Vagina (tissue), 2 donors: ENCODE results near the gene TENM4. TPM values are rescaled to one million over a fixed set of nuclear protein-coding genes. Genes with fewer than 3 reads are reported as not detected.

Experiments
- DNase-seq, 2 donors: peaks; one replicate each; pipeline ENCODE4 v3.0.0-alpha.2; 2017; ENCODE audit errors: extremely low spot score in 2 of 2
- H3K27ac ChIP-seq: fragments of 200-600 bp; sonication (generic); one replicate; pipeline ENCODE4 v1.5.1; 2019
- H3K27me3 ChIP-seq: fragments of 200-600 bp; sonication (generic); one replicate; pipeline ENCODE4 v1.5.1; 2019
- H3K36me3 ChIP-seq, 2 donors: fragments of 200-600 bp; sonication (generic); one replicate each; pipeline ENCODE4 v1.5.1; 2017 to 2019
- H3K4me1 ChIP-seq: fragments of 200-600 bp; sonication (generic); one replicate; pipeline ENCODE4 v1.5.1; 2019
- H3K4me3 ChIP-seq, 2 donors: fragments of 200-600 bp; sonication (generic); 1 replicate in 1 of 2; 2 replicates in 1 of 2; pipeline ENCODE4 v1.5.1; 2016 to 2019
- H3K9me3 ChIP-seq: fragments of 200-600 bp; sonication (generic); one replicate; pipeline ENCODE4 v1.5.1; 2019
- CTCF ChIP-seq, 3 experiments: fragments of 450-650 bp in 2 of 3; fragments of 200-600 bp in 1 of 3; sonication (generic) in 1 of 3; IDR thresholded peaks; one replicate each; pipeline ENCODE4 v1.5.1; 2017 to 2019; ENCODE audit warnings: antibody characterized with exemption in 3 of 3, mild to moderate bottlenecking in 2 of 3, moderate library complexity in 2 of 3
- POLR2A ChIP-seq, 2 donors: fragments of 450-650 bp; IDR thresholded peaks; one replicate each; pipeline ENCODE4 v1.6.1; 2017; ENCODE audit warnings: antibody characterized with exemption in 2 of 2, mild to moderate bottlenecking in 2 of 2, moderate library complexity in 2 of 2
- POLR2AphosphoS5 ChIP-seq, 2 donors: sonication (generic); formaldehyde crosslinking; IDR thresholded peaks; one replicate each; pipeline ENCODE4 v1.9.0; 2017; ENCODE audit warnings: antibody characterized with exemption in 2 of 2, mild to moderate bottlenecking in 2 of 2, low read depth in 1 of 2; ENCODE audit not compliant: insufficient read depth in 1 of 2
- intact Hi-C: fragments of 100-400 bp; cut with DNase I; formaldehyde crosslinking; loops from one replicate; pipeline ENCODE4 v1.15.1; 2023
- total RNA-seq: library from RNA; depleted of rRNA; stranded (reverse); fragments of >200 nt; gene quantifications from one replicate; pipeline ENCODE4 v1.2.3, GENCODE V29; 2016

TENM4 gene
- total RNA-seq, 1 donor from 2014 or later, result 12.5 TPM

- no peak for TF ChIP-seq POLR2AphosphoS5 (IDR thresholded peaks at IDR 0.05; ENCODE audit: insufficient read depth in 1 of 2, low read depth in 1 of 2)
- TF ChIP-seq POLR2A (IDR thresholded peaks at IDR 0.05), result no peak
- no peak for TF ChIP-seq CTCF (IDR thresholded peaks at IDR 0.05)
- Histone ChIP-seq H3K9me3 (no peaks in the 10 kb centered on the region), H3K27me3 (no peaks in the 10 kb centered on the region), H3K4me1 (peaks cover 21% of the 10 kb centered on the region), H3K36me3 (no peaks in the 10 kb centered on the region), H3K27ac (no peak overlapping the region), H3K4me3 (no peak overlapping the region)
- DNase-seq, result no peak
- intact Hi-C loops, result no loop called here
Measured at GRCh38 chr11:79089601-79090000, 351.2 kb downstream of the TENM4 start.

DNA sequence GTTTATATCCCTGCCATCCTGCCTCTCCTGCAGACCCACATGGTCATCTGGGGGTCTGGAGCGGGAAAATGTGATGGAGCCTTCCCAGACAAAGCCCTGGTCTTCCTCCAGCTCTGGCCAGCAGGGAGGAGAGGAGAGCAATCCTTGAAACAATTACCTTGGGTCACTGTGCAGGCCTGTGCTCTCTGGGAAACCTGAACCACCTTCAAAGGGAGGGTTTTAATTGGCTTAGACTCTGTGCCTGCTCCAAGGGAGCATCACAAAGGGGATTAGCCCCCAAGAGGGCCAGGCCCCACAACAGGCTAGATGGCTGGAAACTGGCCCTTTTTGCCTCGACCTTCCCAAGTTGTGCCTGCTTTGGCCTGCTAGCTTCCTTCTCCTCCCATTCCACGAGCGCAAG is 351.9 kb downstream of the TENM4 start:
- TF ChIP-seq POLR2AphosphoS5 (IDR thresholded peaks at IDR 0.05; ENCODE audit: insufficient read depth in 1 of 2, low read depth in 1 of 2), result no peak
- TF ChIP-seq POLR2A (IDR thresholded peaks at IDR 0.05), result no peak
- TF ChIP-seq CTCF (IDR thresholded peaks at IDR 0.05), result no peak
- Histone ChIP-seq H3K4me1 (peaks cover 21% of the 10 kb centered on the region), H3K27me3 (no peaks in the 10 kb centered on the region), H3K9me3 (no peaks in the 10 kb centered on the region), H3K36me3 (no peaks in the 10 kb centered on the region), H3K4me3 (no peak overlapping the region), H3K27ac (no peak overlapping the region)
- no peak for DNase-seq
- intact Hi-C loops, result no loop called here

GRCh38 chr11:79087961-79088318 is 352.9 kb downstream of the TENM4 start:
- Histone ChIP-seq H3K36me3 (no peaks in the 10 kb centered on the region), H3K27me3 (no peaks in the 10 kb centered on the region), H3K4me3 (no peak overlapping the region), H3K9me3 (no peaks in the 10 kb centered on the region), H3K4me1 (peaks cover 21% of the 10 kb centered on the region), H3K27ac (no peak overlapping the region)
- no peak for TF ChIP-seq CTCF (IDR thresholded peaks at IDR 0.05)
- no peak for TF ChIP-seq POLR2A (IDR thresholded peaks at IDR 0.05)
- no peak for TF ChIP-seq POLR2AphosphoS5 (IDR thresholded peaks at IDR 0.05; ENCODE audit: insufficient read depth in 1 of 2, low read depth in 1 of 2)
- intact Hi-C loops, result no loop called here
- no peak for DNase-seq

DNA sequence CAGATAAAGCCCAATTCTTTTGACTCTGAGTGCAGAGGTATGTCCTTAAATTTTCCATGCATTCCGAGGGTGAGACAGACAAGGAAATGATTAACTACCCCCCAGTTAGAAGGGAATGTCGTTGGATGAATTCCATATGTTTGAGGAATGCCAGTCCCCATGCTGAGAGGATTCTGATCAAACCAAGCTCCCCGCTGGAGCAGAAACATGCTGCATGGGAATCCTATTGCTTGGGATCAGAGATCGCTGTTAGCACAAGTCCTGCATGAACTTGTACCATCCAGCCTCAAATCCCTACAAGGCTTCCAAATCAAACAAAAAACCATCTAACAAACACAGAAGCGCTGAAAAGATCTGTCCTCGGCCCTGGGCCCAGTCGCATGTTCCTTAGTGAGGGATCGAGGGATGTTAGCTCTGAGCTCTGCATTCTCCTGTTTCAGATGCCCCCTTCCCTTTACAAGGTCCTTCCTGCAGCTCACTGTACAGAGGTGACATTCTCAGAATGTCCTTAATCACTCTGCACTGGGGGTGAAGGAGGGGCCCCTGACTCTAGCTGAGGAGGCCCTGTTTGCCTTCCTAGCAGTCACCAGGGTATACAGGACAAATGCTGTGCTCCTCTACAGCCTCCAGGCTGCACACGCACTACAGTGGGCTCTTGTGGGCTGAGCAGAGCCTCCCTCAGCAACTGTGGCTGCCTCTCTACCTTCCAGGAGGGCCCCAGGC is 353.4 kb downstream of the TENM4 start:
- no peak for DNase-seq
- no peak overlapping the region for H3K27ac ChIP-seq
- no peak for TF ChIP-seq POLR2A (IDR thresholded peaks at IDR 0.05)
- no peak for TF ChIP-seq CTCF (IDR thresholded peaks at IDR 0.05)
- TF ChIP-seq POLR2AphosphoS5 (IDR thresholded peaks at IDR 0.05; ENCODE audit: insufficient read depth in 1 of 2, low read depth in 1 of 2), result no peak
- H3K27me3 ChIP-seq, result no peaks in the 10 kb centered on the region
- intact Hi-C loops, result no loop called here
- no peak overlapping the region for H3K4me3 ChIP-seq
- no peaks in the 10 kb centered on the region for H3K36me3 ChIP-seq
- no peaks in the 10 kb centered on the region for H3K9me3 ChIP-seq
- peaks cover 21% of the 10 kb centered on the region for H3K4me1 ChIP-seq

GRCh38 chr11:79086056-79086455 is 354.8 kb downstream of the TENM4 start:
- DNase-seq, result no peak
- no peaks in the 10 kb centered on the region for H3K27me3 ChIP-seq
- peaks cover 21% of the 10 kb centered on the region for H3K4me1 ChIP-seq
- H3K9me3 ChIP-seq, result no peaks in the 10 kb centered on the region
- intact Hi-C loops, result no loop called here
- H3K27ac ChIP-seq, result no peak overlapping the region
- TF ChIP-seq POLR2A (IDR thresholded peaks at IDR 0.05), result no peak
- TF ChIP-seq POLR2AphosphoS5 (IDR thresholded peaks at IDR 0.05; ENCODE audit: insufficient read depth in 1 of 2, low read depth in 1 of 2), result no peak
- TF ChIP-seq CTCF (IDR thresholded peaks at IDR 0.05), result no peak
- no peak overlapping the region for H3K4me3 ChIP-seq
- H3K36me3 ChIP-seq, result no peaks in the 10 kb centered on the region
